Hindlimb muscle (tissue), 1 donor: ENCODE data around the gene TMOD2. TPM values are rescaled to one million over a fixed set of nuclear protein-coding genes. Genes with fewer than 3 reads are reported as not detected.
A peak's percentile ranks its signal among the peaks of the same experiment; 100 is the strongest.

ENCODE experiments used
- DNase-seq: peaks from one replicate; pipeline ENCODE4 v3.0.0-alpha.2; 2013
- polyA plus RNA-seq: library from polyadenylated mRNA; unstranded; fragments of 120-200 nt; gene quantifications from one replicate; pipeline ENCODE4 v1.2.1, GENCODE V29; 2013; ENCODE audit not compliant: insufficient read length

The TMOD2 gene
- polyA plus RNA-seq, 1 donor, result 6.6 TPM

GRCh38 chr15:51825698-51826097, 74.3 kb downstream of the TMOD2 start:
- DNase-seq, result no peak

- DNase-seq, result no peak
Observed at GRCh38 chr15:51828621-51829375, 77.4 kb downstream of the TMOD2 start.

GRCh38 chr15:51829376-51830275, 78.2 kb downstream of the TMOD2 start, which contains the start of gene TMOD3:
Gene TMOD3, plus strand, starts transcription at chr15:51829653. Its CDS starts 33,232 bp downstream, at chr15:51862885.
- DNase-seq, result peak; percentile 91

GRCh38 chr15:51830276-51830806, 78.9 kb downstream of the TMOD2 start:
- DNase-seq, result peak; percentile 35

GRCh38 chr15:51833772-51834171, 82.4 kb downstream of the TMOD2 start:
- DNase-seq, result no peak

- DNase-seq, result no peak
Observed at GRCh38 chr15:51837792-51838251, 86.4 kb downstream of the TMOD2 start.

- no peak for DNase-seq
Observed at GRCh38 chr15:51838270-51838669, 86.9 kb downstream of the TMOD2 start.

GRCh38 chr15:51840692-51841091, 89.3 kb downstream of the TMOD2 start:
- no peak for DNase-seq

- no peak for DNase-seq
Observed at GRCh38 chr15:51841406-51842040, 90.1 kb downstream of the TMOD2 start.

GRCh38 chr15:51842265-51842664, 90.9 kb downstream of the TMOD2 start:
- no peak for DNase-seq

- no peak for DNase-seq
Observed at GRCh38 chr15:51842852-51843737, 91.7 kb downstream of the TMOD2 start.

GRCh38 chr15:51844747-51845426, 93.5 kb downstream of the TMOD2 start:
- DNase-seq, result no peak

GRCh38 chr15:51846066-51846462, 94.7 kb downstream of the TMOD2 start:
- no peak for DNase-seq

- no peak for DNase-seq
Observed at GRCh38 chr15:51846463-51847230, 95.2 kb downstream of the TMOD2 start.

GRCh38 chr15:51848811-51849210, 97.4 kb downstream of the TMOD2 start:
- no peak for DNase-seq

GRCh38 chr15:51849860-51850259, 98.5 kb downstream of the TMOD2 start:
- no peak for DNase-seq

- DNase-seq, result no peak
Observed at GRCh38 chr15:51853998-51854397, 102.6 kb downstream of the TMOD2 start.

- no peak for DNase-seq
Observed at GRCh38 chr15:51855612-51856011, 104.2 kb downstream of the TMOD2 start.

- no peak for DNase-seq
Observed at GRCh38 chr15:51856714-51857380, 105.5 kb downstream of the TMOD2 start.
